Measurements from ENCODE around the gene SLC66A2. TPM values are rescaled to one million over a fixed set of nuclear protein-coding genes. Genes with fewer than 3 reads are reported as not detected.

The SLC66A2 gene
- total and polyA plus RNA-seq, 2 of the 13 experiments (the other 11 are each of a cell fraction or from before 2014, with no cell fraction given) = 33.5 to 41.9 TPM

DNA sequence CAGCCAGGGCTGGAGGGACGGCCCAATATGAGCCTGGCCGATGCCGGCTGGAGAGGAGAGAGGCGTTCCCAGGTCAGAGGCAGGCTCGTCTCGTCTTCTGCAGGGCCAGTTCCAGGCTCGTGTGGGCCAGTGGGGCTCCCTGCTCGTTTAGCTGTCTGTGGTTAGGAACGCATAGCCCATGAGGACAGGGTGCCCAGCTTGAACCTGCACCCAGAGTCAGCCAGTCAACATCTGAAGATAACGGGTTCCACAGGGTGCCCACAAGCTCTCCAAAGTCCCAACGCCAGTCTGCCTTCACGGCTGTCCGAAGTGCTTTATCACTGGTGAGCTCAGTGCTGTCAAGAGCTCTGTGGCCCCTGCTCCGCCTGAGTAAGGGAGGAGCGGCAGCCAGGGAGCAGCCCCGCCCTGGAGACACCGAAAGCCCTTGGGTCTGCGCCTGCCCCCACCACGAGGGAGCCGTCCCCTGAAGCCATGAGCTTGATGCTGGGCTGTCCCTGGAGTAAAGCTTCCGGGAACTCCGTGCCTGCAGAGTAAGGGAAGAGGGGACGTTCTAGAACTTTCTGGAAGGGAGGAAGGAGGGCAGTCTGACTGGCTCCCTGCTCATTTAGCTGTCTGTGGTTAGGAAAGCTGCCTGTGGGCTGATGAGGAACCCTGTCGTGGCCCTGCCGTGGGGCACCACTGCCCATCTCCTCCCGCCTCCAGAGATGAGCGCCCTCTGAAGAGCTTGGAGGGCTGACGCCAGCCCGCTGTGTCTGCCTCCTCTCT is 10.3 kb upstream of the SLC66A2 start (continued):
- no peak for TF ChIP-seq ARID5B (CRISPR knock-in tag; IDR thresholded peaks at IDR 0.05)
- no peak for TF ChIP-seq ZNF772 (CRISPR knock-in tag; IDR thresholded peaks at IDR 0.05)
- TF ChIP-seq ZNF282 (IDR thresholded peaks at IDR 0.05; ENCODE audit: partially characterized antibody) = no peak
- TF ChIP-seq ARNTL (CRISPR knock-in tag; IDR thresholded peaks at IDR 0.05) = no peak

GRCh38 chr18:79960921-79961526 is 9.6 kb upstream of the SLC66A2 start:
- Histone ChIP-seq H3K4me3 (replicated peaks in 1 of 3; ENCODE audit: insufficient read depth in 1 of 3, low read depth in 2 of 3, low read length in 3 of 3) (peak overlapping the region; percentile 6 to 59 (median 27); a peak in 5 of 6 replicates), H3K4me1 (ENCODE audit: insufficient read depth, low read length) (peaks cover 58% of the 10 kb centered on the region), H3K27me3 (ENCODE audit: control insufficient read depth in 1 of 2, insufficient read depth in 2 of 2, low read length in 2 of 2) (no peaks in the 10 kb centered on the region), H2AFZ (ENCODE audit: low read length) (no peak overlapping the region), H3K9me3 (ENCODE audit: low read length) (no peaks in the 10 kb centered on the region), H3K27ac (ENCODE audit: extremely low read length, insufficient read depth, low read length) (peak overlapping the region; percentile 46), H3K36me3 (replicated peaks in 1 of 2; ENCODE audit: control insufficient read depth in 1 of 2, insufficient read depth in 2 of 2, low read length in 2 of 2) (no peaks in the 10 kb centered on the region), H4K20me1 (ENCODE audit: insufficient read depth, low read length) (no peaks in the 10 kb centered on the region), H3K79me2 (ENCODE audit: insufficient read depth, low read length) (peaks cover 9% of the 10 kb centered on the region), H3K4me2 (ENCODE audit: low read depth, low read length) (peak overlapping the region; percentile 81), H3K9ac (ENCODE audit: insufficient read depth, low read depth, low read length) (peak overlapping the region; percentile 58)
- CTCF ChIA-PET (ENCODE audit: low intra/inter-chr PET ratio, low total read pairs) = no interaction called here
- in situ Hi-C loops (cut with HindIII; ENCODE audit: extremely low pct_ligation_motif_present, low pct_unique_long_range_greater_than_20kb) (no loop called here), intact Hi-C loops (cut with micrococcal nuclease; ENCODE audit: unreplicated experiment) (no loop called here)
- 71% methylated on average over 12 of the region's 16 CpGs for WGBS (ENCODE audit: low lambda C conversion rate)
- no TSS peak for BruUV-seq (replicated peaks)
- ATAC-seq (no peak), FAIRE-seq (no peak), DNase-seq (ENCODE audit: low spot score) (no peak)
- POLR2A ChIA-PET = interaction anchor here (1.0 to 1.9 kb wide), 7 partner anchors 8 to 28 kb away, joined by 3 to 20 read pairs (median 5); partner anchors contain the start of gene SLC66A2
- TF ChIP-seq ZNF3 (CRISPR knock-in tag; IDR thresholded peaks at IDR 0.05) (0 out of 2 replicates have a peak, but pooled peaks have one; percentile 32), NFE2L1 (CRISPR knock-in tag; IDR thresholded peaks at IDR 0.05; ENCODE audit: borderline replicate concordance) (0 out of 2 replicates have a peak, but pooled peaks have one; percentile 36), ZNF503 (CRISPR knock-in tag; IDR thresholded peaks at IDR 0.05) (no peak), REXO4 (CRISPR knock-in tag; IDR thresholded peaks at IDR 0.05; ENCODE audit: borderline replicate concordance) (no peak), NR2F6 (IDR thresholded peaks at IDR 0.05) (no peak), NR2F6 (CRISPR knock-in tag; IDR thresholded peaks at IDR 0.05) (0 out of 2 replicates have a peak, but pooled peaks have one; percentile 10), NFE2L2 (IDR thresholded peaks at IDR 0.05; ENCODE audit: low read length) (peak; percentile 64)
- TF ChIP-seq, protein P1, sequence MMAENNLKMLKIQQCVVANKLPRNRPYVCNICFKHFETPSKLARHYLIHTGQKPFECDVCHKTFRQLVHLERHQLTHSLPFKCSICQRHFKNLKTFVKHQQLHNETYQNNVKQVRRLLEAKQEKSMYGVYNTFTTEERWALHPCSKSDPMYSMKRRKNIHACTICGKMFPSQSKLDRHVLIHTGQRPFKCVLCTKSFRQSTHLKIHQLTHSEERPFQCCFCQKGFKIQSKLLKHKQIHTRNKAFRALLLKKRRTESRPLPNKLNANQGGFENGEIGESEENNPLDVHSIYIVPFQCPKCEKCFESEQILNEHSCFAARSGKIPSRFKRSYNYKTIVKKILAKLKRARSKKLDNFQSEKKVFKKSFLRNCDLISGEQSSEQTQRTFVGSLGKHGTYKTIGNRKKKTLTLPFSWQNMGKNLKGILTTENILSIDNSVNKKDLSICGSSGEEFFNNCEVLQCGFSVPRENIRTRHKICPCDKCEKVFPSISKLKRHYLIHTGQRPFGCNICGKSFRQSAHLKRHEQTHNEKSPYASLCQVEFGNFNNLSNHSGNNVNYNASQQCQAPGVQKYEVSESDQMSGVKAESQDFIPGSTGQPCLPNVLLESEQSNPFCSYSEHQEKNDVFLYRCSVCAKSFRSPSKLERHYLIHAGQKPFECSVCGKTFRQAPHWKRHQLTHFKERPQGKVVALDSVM (CRISPR knock-in tag; IDR thresholded peaks at IDR 0.05) = peak; percentile 96
- TF ChIP-seq, protein P2, sequence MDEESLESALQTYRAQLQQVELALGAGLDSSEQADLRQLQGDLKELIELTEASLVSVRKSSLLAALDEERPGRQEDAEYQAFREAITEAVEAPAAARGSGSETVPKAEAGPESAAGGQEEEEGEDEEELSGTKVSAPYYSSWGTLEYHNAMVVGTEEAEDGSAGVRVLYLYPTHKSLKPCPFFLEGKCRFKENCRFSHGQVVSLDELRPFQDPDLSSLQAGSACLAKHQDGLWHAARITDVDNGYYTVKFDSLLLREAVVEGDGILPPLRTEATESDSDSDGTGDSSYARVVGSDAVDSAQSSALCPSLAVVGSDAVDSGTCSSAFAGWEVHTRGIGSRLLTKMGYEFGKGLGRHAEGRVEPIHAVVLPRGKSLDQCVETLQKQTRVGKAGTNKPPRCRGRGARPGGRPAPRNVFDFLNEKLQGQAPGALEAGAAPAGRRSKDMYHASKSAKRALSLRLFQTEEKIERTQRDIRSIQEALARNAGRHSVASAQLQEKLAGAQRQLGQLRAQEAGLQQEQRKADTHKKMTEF (CRISPR knock-in tag; IDR thresholded peaks at IDR 0.05) = 0 out of 2 replicates have a peak, but pooled peaks have one; percentile 18
